ENCODE measurements around the gene MEIS1.

Gene MEIS1

DNA sequence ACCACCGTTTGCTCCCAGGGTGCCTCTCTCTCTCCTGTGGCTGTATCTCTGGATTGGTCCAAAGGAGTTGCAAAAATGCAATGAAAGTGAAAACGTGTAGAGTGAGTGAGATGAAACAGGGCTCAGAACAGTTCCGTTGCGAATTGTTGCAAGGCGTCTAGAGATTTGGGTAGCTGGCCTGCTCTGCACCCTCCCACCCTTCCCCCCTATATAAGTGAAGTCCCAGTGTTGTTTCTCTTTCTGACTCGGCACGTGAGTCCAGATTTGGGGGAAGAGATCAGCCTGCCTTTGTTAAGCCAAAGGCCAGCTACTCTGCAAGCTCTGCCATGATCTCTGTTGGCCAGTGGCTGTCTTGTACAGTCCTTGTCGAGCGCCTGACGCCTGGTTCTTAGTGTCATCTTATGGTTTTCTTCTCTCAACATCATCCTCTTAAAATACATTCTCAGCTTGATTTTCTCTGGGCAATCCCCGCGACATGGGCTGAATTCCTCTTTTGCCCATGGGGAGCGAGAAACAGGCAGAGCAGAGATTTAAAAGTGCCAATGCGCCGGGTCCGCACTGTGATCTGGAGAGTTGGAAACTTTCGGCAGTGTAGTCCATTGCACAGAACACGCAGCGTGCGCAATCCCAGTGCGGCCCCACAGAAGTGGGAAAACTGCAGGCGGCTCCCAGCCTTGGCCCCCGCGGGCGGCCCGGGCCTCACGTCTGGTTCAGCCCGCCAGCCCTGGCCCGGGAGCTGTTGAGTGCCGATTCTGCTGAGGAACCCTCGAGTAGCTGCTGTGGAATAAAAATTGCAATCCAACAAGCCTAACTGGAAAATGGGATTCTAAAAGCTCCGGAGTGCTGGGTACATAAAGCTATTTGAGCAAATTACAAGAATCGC, 9.3 kb downstream of the MEIS1 start:
- peak; percentile 54 for DNase-seq (ENCODE audit: low read depth, low spot score)

DNA sequence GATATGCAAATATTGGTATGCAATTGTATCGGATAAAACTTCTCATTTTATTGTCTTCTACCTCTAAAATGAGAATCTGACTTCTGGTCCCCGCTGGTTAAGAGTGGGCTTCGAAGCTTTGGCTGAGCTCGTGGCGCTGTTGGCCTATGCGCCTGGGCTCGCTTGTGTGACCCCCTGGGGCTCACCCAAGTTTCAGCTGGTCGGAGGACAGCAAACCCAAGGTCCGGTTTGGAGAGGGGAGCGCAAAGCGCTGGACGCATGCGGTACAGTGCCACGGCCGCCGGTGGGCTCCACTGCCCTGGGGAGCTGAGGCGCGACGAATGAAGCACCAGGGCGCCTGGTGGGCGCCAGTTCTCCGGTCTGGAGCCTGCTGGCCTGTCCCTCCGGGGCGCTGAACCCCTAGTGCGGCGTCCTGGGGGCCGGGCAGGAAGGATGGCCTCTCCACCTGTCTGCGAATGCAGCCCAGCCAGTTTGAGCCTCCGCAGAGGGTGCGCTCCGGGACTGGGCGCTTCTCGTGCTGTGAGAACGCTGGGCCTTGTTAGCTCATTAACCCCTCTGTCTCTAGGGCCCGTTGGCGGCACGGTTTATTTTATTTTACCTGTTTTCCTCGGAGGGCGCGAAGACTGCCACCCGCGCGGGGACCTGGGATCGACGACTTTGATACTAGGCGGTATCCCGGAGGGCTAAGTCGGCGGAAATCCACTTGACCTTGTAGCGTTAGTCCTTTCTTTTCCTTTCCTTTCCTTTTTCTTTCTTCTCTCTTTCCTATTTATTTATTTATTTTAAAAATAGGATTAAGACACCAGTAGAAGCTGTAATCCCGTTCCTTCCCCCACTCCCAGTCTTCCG, 10.4 kb downstream of the MEIS1 start:
- DNase-seq (ENCODE audit: low read depth, low spot score) = peak; percentile 76

DNA sequence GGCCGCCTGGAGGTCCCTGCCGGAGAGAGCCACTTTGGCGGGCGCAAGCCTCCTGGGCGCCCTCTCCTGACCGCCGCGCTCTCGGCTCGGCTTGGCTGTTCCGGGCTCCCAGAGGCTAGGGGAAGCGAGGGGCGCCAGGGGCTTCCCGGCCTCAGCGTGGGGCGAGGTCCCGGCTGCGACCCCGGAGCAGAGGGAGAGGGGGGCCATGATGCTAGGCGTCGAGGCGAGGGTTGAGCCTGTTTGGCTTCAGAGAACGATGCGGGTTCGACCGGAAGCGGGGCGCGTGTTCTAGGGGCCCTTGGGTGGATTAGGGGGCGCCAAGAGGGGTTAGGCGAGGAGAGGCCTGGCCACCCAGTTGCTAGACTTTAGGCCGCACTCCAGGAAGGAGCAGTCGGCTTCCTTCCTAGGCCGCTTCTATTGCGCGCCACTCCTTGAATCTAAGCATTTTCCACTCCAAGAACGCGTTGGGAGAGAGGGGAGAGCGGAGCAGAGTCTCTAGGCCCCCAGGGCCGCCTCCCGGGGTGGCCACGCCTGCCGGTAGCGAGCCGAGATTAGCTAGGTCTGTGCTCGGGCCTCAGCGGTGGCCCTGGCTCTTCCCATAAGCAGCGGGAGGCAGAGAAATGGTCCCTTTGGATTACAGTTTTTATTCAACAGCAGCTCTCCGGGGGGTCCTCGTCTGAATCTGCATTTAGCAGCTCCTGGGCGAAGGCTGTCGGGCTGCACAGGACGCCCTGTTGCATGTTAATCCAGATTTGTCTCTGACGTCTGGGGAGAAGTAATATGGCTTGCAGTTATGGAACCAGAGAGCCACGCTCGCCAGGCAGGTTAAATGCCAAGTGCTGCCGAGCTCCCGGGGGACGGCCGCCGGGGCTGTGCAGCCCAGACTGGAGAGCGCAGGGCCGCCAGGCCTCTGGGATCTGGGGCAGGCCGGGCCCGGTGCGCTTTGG, 11.3 kb downstream of the MEIS1 start:
- peak; percentile 79 for DNase-seq (ENCODE audit: low read depth, low spot score)

DNA sequence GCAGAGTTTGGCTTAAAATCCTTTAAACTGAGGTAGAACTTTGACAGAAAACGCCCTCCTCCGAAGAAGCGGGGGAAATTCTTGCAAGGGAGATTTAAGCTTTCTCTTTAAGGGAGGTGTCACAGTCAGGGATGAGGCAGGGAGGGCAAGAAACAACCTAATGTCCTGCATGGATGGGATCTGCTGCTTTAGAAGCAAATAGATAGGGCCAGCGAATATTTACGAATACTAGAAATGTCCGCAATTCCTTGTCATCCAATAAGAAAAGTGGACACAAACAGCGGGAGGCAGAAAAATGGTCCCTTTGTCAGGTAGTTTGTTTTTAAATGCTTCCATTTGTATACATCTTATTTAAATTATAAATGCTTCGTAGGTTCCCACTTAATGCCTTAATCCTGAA, 12.0 kb downstream of the MEIS1 start:
- no peak for DNase-seq (ENCODE audit: low read depth, low spot score)

DNA sequence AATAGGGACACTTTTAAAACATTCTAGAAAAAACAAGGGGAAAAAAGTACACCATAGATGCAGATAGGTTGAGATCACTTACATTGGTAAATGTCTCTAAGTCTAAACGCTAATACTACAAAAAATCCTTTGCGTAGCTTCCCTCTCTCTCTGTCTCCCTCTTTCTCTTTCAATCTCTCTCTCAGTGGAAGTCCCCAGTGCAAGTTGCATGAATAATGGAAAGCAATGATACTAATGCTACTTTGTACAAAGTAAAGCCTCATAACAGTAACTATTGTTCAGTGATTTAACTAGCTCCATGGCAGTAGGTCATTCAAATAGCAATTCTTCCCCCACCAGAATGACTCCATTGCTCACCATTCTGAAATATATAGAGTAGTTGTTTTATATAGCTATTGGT, 12.8 kb downstream of the MEIS1 start:
- no peak for DNase-seq (ENCODE audit: low read depth, low spot score)

DNA sequence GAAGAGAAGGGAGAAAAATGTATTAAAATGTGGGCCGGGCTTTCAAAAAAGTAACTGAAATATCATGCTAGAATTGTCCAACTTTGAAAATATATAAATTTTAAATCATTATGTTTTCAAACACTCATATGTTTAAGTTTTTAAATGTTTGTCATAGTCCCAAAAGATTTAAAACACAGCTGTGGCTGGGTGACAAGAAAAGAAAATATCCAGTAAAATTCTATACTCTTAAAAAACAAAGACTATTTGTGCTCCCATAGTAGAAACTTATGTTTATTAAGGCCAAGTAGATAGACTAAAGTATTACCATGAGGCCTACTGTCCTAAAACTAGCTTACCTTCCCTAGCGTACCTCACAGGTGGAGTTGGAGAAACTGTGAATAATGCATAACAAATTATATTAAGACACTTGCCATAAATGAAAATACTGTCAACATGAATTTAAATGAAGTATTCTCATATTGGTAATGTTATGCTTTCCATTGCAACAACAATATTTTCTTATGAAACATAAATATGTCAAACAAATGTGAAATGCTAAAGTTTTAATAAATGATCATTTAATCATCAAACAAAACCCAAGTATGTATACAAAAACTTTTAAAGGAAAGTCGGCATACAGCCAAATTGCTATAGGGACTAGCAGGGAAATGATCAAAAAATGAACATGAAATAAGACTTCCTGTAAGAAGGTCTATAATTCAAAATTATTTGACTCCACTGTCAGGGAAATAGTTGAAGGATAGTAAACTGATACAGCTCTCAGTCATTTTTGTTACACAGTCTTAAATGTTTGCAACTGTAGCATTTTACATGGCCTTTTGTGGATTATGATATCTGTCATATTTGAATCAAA, 13.4 kb downstream of the MEIS1 start:
- DNase-seq (ENCODE audit: low read depth, low spot score) = no peak

DNA sequence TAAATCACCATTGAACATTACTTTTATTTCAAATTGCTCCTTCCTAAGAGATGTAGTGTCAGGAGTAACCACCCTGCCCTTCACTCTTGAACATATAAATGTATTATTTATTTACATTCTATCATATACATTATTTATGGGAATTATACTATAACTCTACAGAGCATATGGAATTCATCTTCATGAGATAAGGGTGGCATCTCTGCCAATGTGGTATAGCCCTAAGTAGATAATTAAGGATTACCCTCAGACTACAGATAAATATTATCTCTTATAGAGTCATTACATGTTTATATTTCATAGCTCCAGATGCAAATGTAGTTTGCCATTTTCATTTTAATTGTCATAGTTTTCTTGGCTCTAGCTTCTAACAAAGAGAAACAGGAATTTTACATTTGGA, 17.3 kb downstream of the MEIS1 start:
- DNase-seq (ENCODE audit: low read depth, low spot score) = no peak

DNA sequence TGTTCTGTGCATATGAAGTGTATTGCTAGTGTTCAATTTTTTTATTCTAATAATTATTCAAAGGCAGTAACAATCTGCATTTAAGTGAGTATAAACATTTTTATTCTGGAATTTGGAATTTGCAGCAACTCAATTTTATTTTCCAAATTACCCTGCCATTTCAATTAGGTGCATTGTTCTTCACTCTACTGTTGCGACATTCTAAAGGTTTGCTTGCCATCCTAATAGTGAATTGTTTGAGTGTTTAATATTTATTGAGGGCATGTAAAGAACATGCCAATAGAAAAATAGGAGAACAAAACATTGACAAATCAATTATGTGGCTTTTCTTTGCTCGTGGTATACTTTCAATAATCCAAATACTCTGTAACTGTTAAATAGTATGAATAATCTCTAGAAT, 18.0 kb downstream of the MEIS1 start:
- no peak for DNase-seq (ENCODE audit: low read depth, low spot score)

DNA sequence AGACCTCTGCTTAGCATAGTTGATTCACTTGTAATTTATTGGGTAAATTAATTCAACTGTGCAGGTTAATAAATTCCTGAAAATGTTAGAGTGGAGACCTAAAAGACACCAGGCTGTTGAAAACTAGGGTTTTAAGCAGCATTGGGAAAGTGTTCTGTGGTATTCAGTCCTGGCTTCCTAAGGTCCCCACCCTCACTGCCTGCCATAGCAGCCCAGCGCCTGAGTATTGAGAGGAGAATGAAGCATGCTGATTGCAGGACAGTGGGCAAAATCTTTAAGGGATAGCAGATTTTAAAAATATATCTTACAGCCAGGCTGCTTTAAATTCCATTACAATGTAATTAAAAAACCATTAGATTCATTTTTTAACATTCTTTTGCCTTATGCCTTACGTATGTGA, 20.6 kb downstream of the MEIS1 start:
- no peak for DNase-seq (ENCODE audit: low read depth, low spot score)

DNA sequence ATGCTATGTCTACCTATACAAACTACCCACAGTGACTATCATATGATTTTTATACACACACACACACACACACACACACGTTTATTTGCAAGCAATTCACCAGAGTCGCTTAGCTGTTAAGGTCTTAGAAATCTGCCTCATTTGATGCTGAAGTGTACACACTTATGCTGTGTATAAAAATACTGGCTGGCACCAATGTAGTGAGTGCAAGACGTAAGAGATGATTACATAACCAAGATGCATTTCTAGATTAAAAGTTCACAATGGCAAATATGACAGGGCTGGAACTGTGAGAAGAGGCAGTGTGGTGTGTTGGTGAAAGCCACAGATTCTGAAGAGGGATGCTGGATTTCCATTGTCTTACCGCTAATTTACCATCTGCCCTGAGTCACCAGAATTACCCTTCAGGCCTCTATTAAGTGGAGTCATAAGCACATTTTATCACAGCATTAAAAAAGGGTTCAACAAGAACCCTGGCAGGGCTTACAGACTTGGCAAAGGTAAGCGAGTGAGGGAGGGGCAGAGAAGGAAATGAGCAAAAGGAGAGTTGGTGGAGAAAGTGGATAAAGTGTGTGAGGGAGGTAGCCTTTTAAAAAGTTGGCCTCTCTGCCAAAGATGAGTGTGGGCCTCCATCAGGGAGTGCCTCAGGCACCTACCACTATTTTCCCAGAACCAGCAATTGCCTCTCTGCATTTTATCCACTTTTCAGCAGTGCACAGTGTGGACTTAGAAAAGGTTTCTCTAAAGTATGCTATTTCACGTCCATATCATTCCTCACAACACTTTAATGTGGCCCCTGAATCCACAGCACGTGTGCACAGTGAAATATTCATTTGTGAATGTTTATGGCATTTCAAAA, 21.5 kb downstream of the MEIS1 start:
- DNase-seq (ENCODE audit: low read depth, low spot score) = no peak

DNA sequence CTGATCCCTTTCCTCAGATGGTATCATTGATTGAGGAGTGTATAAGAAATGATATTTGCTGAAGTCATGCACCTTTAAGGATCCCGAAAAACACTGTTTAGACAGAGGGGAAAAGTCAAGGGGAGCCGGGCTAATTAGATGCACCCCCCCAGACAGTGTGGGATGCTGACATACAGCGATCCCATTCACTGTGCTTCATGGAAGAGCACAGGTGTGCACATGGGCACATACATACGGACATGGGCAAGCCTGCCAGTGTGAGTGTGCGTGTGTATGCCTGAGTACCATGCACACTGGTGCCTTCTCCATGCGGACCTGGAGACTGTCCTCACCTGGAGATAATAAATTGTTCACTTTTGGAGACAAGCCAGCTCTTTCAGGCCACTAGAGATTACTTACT, 22.6 kb downstream of the MEIS1 start:
- DNase-seq (ENCODE audit: low read depth, low spot score) = no peak

DNA sequence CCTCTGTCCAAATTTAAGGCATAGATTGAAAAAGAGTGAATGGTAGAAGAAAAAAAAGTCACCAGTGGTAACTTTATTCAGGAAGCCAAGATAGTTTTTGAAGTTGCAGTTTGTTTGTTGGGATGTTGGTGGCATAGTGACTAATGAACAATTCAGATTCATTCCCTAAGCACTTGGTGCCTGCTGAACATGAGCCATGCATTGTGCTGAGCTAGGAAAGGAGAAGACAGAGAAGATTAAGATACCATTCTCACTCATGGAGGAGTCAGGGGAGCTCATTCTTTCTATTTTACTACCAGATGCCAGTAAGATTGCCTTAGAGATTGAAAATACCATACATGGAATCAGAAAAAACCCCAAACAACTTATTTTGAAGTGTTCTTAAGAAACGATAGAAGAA, 25.1 kb downstream of the MEIS1 start:
- no peak for DNase-seq (ENCODE audit: low read depth, low spot score)

DNA sequence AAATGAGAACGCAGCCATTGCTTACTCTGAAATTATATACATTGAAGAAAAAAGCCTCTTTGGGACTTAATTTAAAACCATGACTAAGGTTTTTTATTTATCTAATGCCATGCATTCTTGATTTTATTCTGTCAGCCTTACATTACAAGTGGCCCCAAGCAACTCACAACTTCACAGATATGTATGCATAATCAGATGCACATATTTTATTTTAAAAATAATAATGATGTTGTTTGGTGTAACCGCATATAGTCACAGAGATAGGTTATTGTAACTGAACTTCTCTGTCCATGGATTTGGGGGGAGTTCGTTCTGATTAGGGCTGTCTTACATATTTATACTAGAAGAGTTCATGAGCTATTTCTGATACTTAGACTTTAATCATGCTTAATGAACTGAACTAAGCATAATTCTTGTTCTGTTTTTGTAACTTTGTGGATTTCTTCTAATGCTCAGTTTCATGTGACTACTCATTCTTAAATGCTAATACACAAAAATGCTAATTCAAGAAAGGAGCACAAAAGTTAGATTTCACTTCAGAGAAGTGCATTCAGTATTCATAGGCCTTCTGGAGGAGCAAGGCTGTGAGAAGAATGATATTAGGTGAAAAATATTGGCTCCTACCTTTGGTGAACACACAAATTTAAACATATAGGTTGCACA, 26.2 kb downstream of the MEIS1 start:
- DNase-seq (ENCODE audit: low read depth, low spot score) = no peak

DNA sequence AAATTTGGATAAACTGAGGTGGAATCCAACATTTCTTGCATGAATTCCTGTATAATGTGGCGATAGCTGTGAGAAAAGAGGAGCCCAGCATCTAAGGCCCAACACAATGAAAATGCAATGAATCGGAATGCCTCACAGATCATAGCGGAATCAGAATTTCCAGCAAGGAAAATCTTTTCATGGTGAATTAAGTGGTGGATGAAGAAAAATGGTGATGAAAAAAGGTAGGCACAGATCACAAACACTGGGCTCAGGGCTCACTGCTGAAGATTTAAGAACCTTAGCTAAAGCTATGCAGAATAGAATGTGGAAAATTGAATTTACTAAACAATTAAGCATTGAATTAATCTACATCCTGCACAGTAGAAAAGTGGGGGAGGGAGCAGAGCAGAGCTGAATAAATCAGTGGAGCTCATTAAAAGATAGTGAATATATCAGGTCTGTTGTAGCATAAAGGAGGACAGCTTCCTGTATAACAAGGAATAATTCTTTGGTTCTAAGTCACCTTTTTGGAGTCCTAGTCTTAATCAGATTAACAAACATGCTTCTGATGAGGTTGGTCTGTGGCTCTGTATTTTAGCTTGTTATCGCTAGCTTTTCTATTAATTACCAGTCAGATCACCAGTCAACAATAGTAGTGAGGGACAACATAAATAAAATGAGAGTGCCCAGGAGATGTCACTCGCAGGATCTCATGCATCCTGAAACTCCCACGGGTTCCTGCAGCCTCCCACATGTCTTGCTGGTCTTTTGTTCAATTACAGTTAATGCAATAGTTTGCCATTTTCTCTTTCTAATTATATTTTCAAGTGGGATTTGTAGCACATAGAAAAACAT, 27.0 kb downstream of the MEIS1 start:
- no peak for DNase-seq (ENCODE audit: low read depth, low spot score)

DNA sequence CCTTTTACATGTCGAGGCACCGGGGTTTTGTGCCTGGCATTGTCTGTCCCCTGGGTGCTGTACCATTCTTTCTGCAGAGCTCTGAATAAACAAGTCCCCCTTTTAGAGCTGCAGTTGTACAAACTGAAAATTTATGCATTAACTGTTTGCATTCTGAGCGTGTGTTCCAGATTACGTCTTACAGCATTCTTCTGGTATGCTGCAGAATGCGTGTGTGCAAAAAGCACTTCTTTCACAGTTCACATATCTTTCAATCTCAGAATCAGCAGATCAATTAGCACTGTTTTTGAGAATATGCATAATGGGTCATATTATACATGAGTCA, 27.5 kb downstream of the MEIS1 start:
- no peak for DNase-seq (ENCODE audit: low read depth, low spot score)

DNA sequence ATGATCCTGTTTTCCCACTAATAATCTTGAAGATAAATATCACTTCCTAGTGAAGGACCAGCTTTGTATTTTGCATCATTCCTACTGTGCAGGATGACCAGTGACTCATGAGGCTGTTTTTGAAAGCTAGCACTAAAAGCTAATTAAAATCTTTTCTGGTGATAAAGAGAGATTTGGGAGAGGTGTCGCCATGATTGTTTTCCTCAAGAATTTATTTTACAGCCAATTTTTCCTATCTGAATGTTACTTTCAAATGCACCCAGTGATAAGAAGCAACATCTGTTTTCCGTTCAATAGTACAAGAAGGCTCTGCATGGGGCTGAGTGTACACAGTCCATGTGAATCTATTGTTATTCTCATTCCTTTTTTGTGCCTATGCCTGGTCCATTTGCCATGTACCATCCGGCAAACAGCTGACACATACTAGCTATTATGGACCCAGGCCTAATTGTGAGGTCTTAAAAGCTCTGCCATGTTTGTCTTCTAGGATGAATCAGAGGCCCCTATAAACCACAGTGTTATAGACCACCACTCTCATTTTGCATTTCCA, 28.4 kb downstream of the MEIS1 start:
- no peak for DNase-seq (ENCODE audit: low read depth, low spot score)

DNA sequence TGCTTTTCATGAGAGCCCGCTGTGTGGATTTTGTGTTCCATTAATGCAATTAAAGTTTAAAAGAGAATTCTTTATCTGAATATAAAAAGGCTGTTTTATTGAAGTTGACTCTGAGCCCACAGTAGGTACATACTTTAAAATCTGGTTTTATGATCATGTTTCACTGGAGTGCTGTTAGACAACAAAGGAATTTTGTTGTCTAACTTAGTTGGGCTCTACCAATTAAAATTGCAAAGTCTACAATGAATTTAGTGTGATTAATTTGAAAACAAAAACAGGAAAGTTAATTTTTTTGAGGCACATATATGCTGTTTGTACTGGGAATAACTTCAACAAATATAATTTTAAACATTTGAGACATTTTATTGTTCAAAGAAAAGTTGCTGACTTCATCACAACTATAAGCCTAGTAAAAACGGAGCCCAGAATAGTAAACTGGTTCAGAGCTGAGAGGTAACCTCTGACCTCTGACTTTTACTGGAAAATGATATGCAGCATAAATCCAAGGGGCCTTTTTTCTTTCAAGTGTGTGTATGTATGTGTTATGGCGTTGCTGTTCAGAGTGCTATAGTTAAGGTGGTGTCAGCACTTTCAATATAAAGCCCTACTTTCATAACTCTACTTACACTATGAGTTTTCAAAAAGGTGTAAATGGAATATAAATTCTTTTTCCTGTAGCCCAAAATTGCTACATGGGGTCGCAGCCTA, 30.2 kb downstream of the MEIS1 start:
- no peak for DNase-seq (ENCODE audit: low read depth, low spot score)

DNA sequence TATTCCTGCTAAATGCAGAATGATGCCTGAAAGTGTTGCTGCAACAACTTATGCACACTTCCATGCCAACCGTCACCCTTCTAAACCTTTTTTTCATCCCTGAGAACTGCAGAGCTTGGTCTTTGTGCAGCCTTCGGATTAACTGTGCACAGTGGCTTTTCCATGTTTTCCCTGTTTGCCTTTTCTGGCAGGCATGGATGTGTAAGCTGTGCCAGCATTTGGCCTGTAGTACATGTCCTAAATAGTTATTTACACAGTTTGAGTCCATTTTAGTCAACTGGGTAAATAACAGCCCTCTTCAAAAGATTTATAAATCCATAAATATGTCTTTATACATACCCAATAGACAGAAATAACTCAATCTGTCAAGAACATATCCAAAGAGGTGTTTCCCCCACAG, 31.5 kb downstream of the MEIS1 start:
- no peak for DNase-seq (ENCODE audit: low read depth, low spot score)

Data from ELF-1 (cell line).